Anterior cingulate cortex (tissue), 58 donors: ENCODE data around the gene GTF2H4.
A peak's percentile ranks its signal among the peaks of the same experiment; 100 is the strongest.

Experiments
- DNase-seq, 58 donors: peaks; one replicate each; lab custom pipeline; 2025; lab: John Stamatoyannopoulos, UW

Gene GTF2H4

DNA sequence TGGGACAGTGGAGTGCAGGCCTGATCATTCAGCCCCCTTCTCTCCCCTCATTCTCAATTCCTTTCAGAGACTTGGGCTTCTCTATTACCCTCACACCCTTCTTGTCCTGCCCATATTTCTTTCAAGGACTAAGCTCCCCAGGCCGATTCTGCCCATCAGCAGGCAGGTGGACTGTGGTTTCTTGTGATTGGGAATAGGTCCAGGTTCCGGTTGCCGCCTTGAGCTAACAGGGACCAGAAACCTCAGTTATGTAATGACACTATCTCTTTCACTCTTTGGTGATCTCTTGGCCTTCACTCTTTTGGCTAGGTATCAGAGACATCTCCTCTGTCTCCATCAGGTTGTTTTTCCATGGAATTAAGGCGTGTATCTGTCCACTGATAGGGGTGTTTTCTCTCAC is 39.2 kb downstream of the GTF2H4 start:
- DNase-seq, result no peak

DNA sequence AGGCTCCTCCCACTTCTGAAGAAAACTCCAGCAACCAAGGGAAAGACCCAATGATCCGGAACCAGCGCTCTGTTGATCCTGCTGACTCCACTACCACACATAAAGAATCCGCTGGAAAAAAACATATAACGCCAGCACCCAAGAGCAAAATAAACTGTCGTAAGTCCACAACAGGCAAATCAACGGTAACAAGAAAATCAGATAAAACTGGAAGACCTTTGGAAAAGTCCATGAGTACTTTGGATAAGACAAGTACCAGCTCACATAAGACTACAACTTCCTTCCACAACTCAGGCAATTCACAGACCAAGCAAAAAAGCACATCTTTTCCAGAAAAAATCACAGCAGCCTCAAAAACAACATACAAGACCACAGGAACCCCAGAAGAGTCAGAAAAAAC is 40.8 kb downstream of the GTF2H4 start:
- DNase-seq, result no peak

DNA sequence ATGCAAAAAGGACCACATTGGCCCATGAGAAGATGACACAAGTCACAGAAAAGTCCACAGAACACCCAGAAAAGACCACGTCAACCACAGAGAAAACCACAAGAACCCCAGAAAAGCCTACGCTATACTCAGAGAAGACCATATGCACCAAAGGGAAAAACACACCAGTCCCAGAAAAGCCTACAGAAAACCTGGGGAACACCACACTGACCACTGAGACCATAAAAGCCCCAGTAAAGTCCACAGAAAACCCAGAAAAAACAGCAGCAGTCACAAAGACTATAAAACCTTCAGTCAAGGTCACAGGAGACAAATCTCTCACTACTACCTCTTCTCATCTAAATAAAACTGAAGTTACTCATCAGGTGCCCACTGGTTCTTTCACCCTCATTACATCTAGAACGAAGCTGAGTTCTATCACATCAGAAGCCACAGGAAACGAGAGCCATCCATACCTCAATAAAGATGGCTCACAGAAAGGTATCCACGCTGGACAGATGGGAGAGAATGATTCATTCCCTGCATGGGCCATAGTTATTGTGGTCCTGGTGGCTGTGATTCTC is 44.0 kb downstream of the GTF2H4 start:
- DNase-seq, result no peak

DNA sequence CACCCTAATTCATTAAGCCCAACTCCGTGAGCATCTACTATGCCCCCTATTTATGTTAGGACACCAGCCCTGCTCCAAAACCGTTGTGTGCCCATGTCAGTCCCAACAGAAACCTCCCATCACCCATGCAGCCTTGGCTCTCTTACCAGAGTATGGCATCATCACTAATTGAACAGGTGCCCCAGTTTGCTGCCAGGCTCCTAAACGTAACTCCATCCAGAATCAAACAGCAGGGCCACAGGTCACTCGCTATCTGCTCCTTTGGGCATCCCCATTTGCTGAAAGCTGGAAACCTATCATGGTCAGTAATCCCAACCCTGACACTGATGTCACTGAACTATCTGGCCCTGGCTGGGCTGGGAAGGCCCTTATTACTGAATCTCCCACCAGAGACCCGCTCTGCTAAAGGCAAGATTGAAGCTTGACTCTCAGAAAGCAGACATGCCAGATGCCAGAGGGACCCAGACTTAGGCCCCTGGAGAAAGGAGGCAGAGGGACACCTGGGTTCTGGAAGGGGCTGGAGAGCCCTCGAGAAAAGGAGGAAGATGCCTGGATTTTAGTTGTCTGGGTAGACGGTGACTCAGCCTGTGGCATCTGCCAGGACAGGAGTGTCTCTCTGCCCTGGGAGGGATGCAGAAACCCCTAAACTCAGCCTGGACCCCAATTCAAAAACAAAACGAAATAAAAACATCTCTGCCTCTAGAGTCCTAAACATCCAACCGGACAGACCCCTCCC is 46.8 kb downstream of the GTF2H4 start:
- DNase-seq, result peak in 1 of 58 donors; percentile 2

DNA sequence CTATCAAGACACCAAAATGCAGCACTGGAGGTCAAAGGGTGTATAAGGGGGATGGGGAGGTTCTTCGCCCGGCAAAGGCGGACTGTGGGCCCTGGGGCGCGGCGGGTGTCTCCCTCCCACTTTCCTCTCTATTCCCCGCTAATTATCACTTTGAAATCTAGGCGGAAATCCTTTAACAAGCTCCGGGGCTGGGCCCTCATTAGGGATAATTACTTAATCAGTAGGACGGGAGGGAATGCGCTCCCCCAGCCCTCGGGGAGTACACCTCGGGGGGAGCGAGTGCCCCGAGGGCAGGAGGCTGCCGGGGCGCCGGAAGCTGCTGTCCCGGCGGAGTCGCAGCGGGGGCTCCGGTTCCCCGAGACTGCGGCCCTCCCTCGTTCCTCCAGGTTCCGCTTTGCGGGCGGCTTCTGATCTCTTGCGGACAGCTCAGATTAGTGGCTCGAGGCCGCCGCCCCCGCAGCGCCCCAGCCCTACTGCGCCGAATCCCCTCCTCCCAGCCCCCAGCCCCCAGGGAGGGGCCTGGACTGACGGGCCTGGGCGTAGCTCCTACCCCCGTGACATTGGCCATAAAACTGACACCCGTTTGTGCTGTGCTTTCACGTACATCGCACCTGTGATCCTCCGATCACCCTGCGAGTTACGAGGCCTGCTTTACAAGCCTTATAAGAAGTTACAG is 47.5 kb downstream of the GTF2H4 start:
- peak in 41 of 58 donors; percentile 1 to 56 (median 23) for DNase-seq

DNA sequence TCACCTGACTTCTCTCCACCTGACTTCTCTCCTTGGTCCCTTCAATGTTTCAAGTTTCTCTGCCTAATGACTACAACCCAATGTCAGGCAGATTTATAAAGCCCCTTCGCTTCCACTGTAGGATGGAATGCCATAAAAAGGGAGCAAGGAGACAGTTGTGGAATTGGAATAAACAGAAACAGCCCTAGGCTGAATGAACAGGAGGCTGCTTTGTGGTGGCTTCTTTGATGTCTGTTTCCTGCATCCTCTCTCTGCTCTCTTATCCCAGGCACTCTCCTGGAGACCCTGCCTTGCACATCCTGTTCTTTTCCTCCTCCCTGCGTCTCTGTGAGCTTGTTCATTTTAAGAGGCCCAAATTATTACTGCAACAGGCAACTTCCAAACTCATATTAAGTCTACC is 49.7 kb downstream of the GTF2H4 start:
- no peak for DNase-seq

DNA sequence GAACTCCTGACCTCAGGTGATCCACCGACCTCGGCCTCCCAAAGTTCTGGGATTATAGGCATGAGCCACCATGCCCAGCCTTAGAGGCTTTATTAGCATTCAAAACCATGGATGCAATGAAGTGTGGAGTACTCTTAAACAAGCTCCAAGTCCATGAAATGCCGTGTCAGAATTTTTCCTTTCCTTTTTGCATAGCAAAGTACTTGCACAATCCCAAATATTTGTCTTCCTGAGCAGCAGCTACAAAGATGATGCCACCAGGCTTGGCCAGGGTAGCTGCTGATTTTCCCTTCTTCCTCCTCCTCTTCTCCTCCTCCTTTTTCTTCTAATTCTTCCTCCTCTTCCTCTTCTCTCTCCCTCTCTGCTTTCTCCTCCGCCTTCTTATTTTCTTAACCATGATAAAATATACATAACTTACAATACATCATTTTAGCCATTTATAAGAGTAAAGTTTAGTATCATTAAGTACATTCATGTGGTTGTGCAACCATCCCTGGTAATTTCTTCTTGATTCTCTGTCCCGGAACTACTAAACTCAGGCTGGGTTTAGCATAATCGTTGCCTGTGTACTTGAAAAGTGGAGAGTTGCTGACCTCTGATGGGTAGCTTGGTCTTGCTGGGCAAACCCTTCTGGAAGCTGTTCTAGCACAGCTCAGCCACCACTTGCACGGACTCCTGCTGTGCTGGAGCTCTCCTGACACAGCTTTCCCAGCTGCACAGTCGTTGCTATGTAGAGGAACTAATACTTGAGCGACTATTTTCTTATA is 53.1 kb downstream of the GTF2H4 start:
- DNase-seq, result no peak

DNA sequence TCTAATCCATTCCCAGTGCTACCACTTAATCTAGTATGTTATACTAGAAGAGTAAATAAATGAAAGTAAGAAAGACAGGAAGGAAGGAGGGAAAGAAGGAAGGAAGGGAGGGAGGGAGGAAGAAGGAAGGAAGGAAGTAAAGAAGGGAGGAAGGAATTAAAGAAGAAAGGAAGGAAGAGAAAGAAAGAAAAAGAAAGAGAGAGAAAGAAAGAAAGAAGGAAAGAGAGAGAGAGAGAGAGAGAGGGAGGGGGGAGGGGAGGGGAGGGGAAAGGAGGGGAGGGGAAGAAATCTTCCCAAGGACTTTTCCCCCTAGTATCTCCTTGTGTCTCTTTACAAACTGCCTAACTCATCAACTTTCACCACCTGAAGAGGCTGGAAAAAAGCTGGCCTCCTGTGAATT is 54.7 kb downstream of the GTF2H4 start:
- DNase-seq, result no peak

DNA sequence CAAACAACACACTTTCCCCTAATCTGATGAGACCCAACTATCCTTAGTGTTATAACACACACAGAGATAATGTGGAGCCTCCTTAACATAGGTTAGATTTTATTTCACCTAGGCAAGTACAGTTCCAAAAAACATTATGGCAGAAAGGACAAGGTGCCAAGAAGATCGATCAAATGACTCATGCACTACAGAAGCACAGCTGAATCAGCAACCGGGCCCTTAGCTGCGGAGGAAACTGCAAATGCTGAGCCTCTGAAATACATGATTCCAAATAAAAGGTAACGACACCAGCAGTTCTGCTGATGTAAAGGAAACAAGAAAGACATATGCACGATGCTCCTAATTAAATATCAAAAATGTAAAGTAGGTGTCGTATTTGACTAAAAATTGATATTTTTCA is 55.6 kb downstream of the GTF2H4 start:
- peak in 1 of 58 donors; percentile 2 for DNase-seq
